Kidney (tissue), 14 donors: ENCODE measurements around the gene MVB12A. TPM values are rescaled to one million over a fixed set of nuclear protein-coding genes. Genes with fewer than 3 reads are reported as not detected.

Source experiments
- DNase-seq, 5 donors: peaks; one replicate each; pipeline ENCODE4 v3.0.0-alpha.2; 2013 to 2020
- FAIRE-seq: peaks from 2 replicates; lab custom pipeline; 2012; peaks lifted over from hg19 to GRCh38; lab: Jason Lieb, UNC
- H3K27ac ChIP-seq, 2 donors: one replicate each; pipeline ENCODE4 v1.7.0; 2013; ENCODE audit warnings: low read depth in 2 of 2, low read length in 2 of 2, inconsistent platforms in 1 of 2
- H3K27me3 ChIP-seq: one replicate; pipeline ENCODE4 v1.7.1; 2013; ENCODE audit warnings: low read length, inconsistent platforms; ENCODE audit not compliant: control insufficient read depth, insufficient read depth
- H3K36me3 ChIP-seq, 3 donors: one replicate each; pipeline versions ENCODE4 v1.7.0 to v1.7.1; 2013; ENCODE audit warnings: low read length in 3 of 3, control low read depth in 1 of 3, inconsistent platforms in 1 of 3; ENCODE audit not compliant: insufficient read depth in 3 of 3, control insufficient read depth in 2 of 3
- H3K4me1 ChIP-seq, 3 donors: one replicate each; pipeline versions ENCODE4 v1.7.0 to v1.7.1; 2013; ENCODE audit warnings: low read length in 3 of 3, inconsistent platforms in 1 of 3, low read depth in 1 of 3; ENCODE audit not compliant: control insufficient read depth in 2 of 3, insufficient read depth in 2 of 3
- H3K4me3 ChIP-seq, 3 donors: one replicate each; pipeline versions ENCODE4 v1.7.0 to v1.8.1; 2013; ENCODE audit warnings: low read length in 3 of 3, control low read depth in 1 of 3, inconsistent platforms in 1 of 3
- H3K9ac ChIP-seq, 3 donors: one replicate each; pipeline versions ENCODE4 v1.7.0 to v1.7.1; 2013; ENCODE audit warnings: low read length in 3 of 3, control low read depth in 1 of 3, inconsistent platforms in 1 of 3
- H3K9me3 ChIP-seq, 3 donors: one replicate each; pipeline versions ENCODE4 v1.7.0 to v1.7.1; 2013; ENCODE audit warnings: low read length in 3 of 3, control low read depth in 1 of 3, inconsistent platforms in 1 of 3; ENCODE audit not compliant: control insufficient read depth in 2 of 3, insufficient read depth in 1 of 3
- CTCF ChIP-seq: IDR thresholded peaks from 3 replicates; pipeline ENCODE4 v1.5.1; 2012; ENCODE audit warnings: mild to moderate bottlenecking, moderate library complexity, borderline replicate concordance; ENCODE audit not compliant: insufficient read depth; ENCODE audit errors: extremely low read depth
- intact Hi-C: fragments of 100-400 bp; cut with DNase I; formaldehyde crosslinking; loops from one replicate; pipeline ENCODE4 v1.11.1; 2022
- polyA plus RNA-seq: library from polyadenylated mRNA; stranded (reverse); fragments of 350-450 nt; fragmentation: Illumina TruSeq; extraction: RNeasy Lipid Tissue Mini Kit (QIAGEN cat#74804); gene quantifications from one replicate; pipeline ENCODE4 v1.2.3, GENCODE V29; 2014; ENCODE audit warnings: low read depth, low replicate concordance; ENCODE audit not compliant: insufficient read depth
- total RNA-seq: library from RNA; stranded (reverse); fragmentation: NEBNext Ultra II Directional; extraction: Animal tissue kit (Norgen Biotek cat#: 25700); gene quantifications from one replicate; pipeline ENCODE4 v1.2.1, GENCODE V29; 2021
- donor health status: control.
- donor health status: control.
- donor health status: control.
- donor health status: control.
- donor health status: control.
- donor health status: DM: yes; HTN: yes; CAD: no.
- donor health status: Normal renal cell carcinoma (clear cell type).

The MVB12A gene
- total and polyA plus RNA-seq, 2 donors from 2014 or later: 57.6 to 88.3 TPM

- Histone ChIP-seq H3K27me3 (no peaks in the 10 kb centered on the region), H3K9me3 (no peaks in the 10 kb centered on the region), H3K27ac (peak overlapping the region in 1 of 2 donors; percentile 23), H3K36me3 (no peaks in the 10 kb centered on the region), H3K9ac (peak overlapping the region; percentile 29 to 71 (median 38)), H3K4me1 (peaks cover 0 to 10% (median 3%) of the 10 kb centered on the region in 3 donors), H3K4me3 (peak overlapping the region; percentile 73 to 85 (median 84))
- DNase-seq: peak; percentile 78 to 87 (median 85)
- intact Hi-C loops: no loop called here
- no peak for FAIRE-seq
- no peak for TF ChIP-seq CTCF
Measured at GRCh38 chr19:17420475-17420924, 653 bp downstream of the MVB12A start.

- Histone ChIP-seq H3K27ac (no peak overlapping the region), H3K4me1 (peaks cover 0 to 10% (median 3%) of the 10 kb centered on the region in 3 donors), H3K4me3 (no peak overlapping the region), H3K9me3 (no peaks in the 10 kb centered on the region), H3K27me3 (no peaks in the 10 kb centered on the region), H3K36me3 (no peaks in the 10 kb centered on the region), H3K9ac (no peak overlapping the region)
- FAIRE-seq: no peak
- no peak for TF ChIP-seq CTCF
- no peak for DNase-seq
- intact Hi-C loops: no loop called here
Measured at GRCh38 chr19:17421942-17422341, 2.1 kb downstream of the MVB12A start.

GRCh38 chr19:17423429-17424208 is 3.8 kb downstream of the MVB12A start:
- Histone ChIP-seq H3K27ac (no peak overlapping the region), H3K4me3 (no peak overlapping the region), H3K27me3 (no peaks in the 10 kb centered on the region), H3K9me3 (no peaks in the 10 kb centered on the region), H3K36me3 (no peaks in the 10 kb centered on the region), H3K4me1 (peaks cover 0 to 10% (median 3%) of the 10 kb centered on the region in 3 donors), H3K9ac (no peak overlapping the region)
- no peak for FAIRE-seq
- intact Hi-C loops: no loop called here
- no peak for DNase-seq
- no peak for TF ChIP-seq CTCF
